Heart left ventricle (tissue), 16 donors: ENCODE data around the gene DNAJA2. TPM values are rescaled to one million over a fixed set of nuclear protein-coding genes. Genes with fewer than 3 reads are reported as not detected.

ENCODE experiments used
- ATAC-seq, 4 donors: fragments of 200-7000 bp; cut with Tn5 transposase; one replicate each; pipeline ENCODE4 v1.9.1; 2020 to 2022; ENCODE audit warnings: moderate library complexity in 4 of 4, mild to moderate bottlenecking in 3 of 4, moderate number of reproducible peaks in 1 of 4
- DNase-seq, 5 donors: peaks; one replicate each; pipeline ENCODE4 v3.0.0-alpha.2; 2020
- H3K27ac ChIP-seq, 12 donors: fragments of 200-600 bp; sonication (generic) in 4 of 12; one replicate each; pipeline versions ENCODE4 v1.5.0 to v1.8.0; 2016 to 2022; ENCODE audit warnings: mild to moderate bottlenecking in 2 of 12
- H3K27me3 ChIP-seq, 9 donors: fragments of 200-600 bp; sonication (generic) in 2 of 9; one replicate each; pipeline versions ENCODE4 v1.5.1 to v1.8.0; 2016 to 2022; ENCODE audit warnings: mild to moderate bottlenecking in 3 of 9
- H3K36me3 ChIP-seq, 9 donors: fragments of 200-600 bp; sonication (generic) in 2 of 9; one replicate each; pipeline versions ENCODE4 v1.5.0 to v1.8.0; 2018 to 2022; ENCODE audit warnings: mild to moderate bottlenecking in 2 of 9
- H3K4me1 ChIP-seq, 12 donors: fragments of 200-600 bp; sonication (generic) in 4 of 12; one replicate each; pipeline versions ENCODE4 v1.5.0 to v1.8.0; 2016 to 2022; ENCODE audit warnings: mild to moderate bottlenecking in 3 of 12
- H3K4me3 ChIP-seq, 12 donors: fragments of 200-600 bp; sonication (generic) in 4 of 12; one replicate each; pipeline versions ENCODE4 v1.5.0 to v1.8.0; 2017 to 2022; ENCODE audit warnings: mild to moderate bottlenecking in 9 of 12, moderate library complexity in 4 of 12
- H3K9me3 ChIP-seq, 12 donors: fragments of 200-600 bp; sonication (generic) in 4 of 12; one replicate each; pipeline versions ENCODE4 v1.5.0 to v1.8.0; 2016 to 2022; ENCODE audit warnings: mild to moderate bottlenecking in 1 of 12
- POLR2A ChIP-seq, 2 donors: fragments of 450-650 bp; IDR thresholded peaks; one replicate each; pipeline ENCODE4 v1.6.1; 2017; ENCODE audit warnings: antibody characterized with exemption in 2 of 2, mild to moderate bottlenecking in 2 of 2, moderate library complexity in 2 of 2
- WGBS, 4 donors: extraction: QIAGEN DNeasy Blood & Tissue Kit in 2 of 4; methylation state at CpG; one replicate each; pipeline versions ENCODE4 v1.1.5 to v1.1.7; 2013 to 2018; 5-methylcytosine and 5-hydroxymethylcytosine counted together
- intact Hi-C, 10 donors: fragments of 100-400 bp; cut with DNase I; formaldehyde crosslinking; loops; one replicate each; pipeline versions ENCODE4 v1.11.1 to v1.14.2; 2022
- polyA plus RNA-seq, 2 donors: library from polyadenylated mRNA; stranded (reverse); fragments of 200-250 nt; gene quantifications; one replicate each; pipeline ENCODE4 v1.2.3, GENCODE V29; 2013
- total RNA-seq, 9 donors: library from RNA; depleted of rRNA in 2 of 9; stranded (reverse); fragments of >200 nt in 2 of 9; fragmentation: NEBNext Ultra II Directional in 3 of 9; extraction: Animal tissue kit (Norgen Biotek cat#: 25700) in 3 of 9; gene quantifications; one replicate each; pipeline versions ENCODE4 v1.1.0 to v1.2.4, GENCODE V29; 2016 to 2023
- TF ChIP-seq, protein P1 (sequence below), 12 donors: fragments of 200-600 bp; sonication (generic) in 4 of 12; IDR thresholded peaks; one replicate each; pipeline versions ENCODE4 v1.5.0 to v1.8.0; 2018 to 2022; ENCODE audit warnings: antibody characterized with exemption in 12 of 12, mild to moderate bottlenecking in 5 of 12
- donor health status: ischemic (EF 13 %, LVEDD 7.1; RV severe dilation, severe dysfunction).
- donor health status: healthy with polysubstance abuse.
- donor health status: DM: no; HTN: yes; CAD: no.
- donor health status: DM: no; HTN: no; CAD: no.
- donor health status: ischemic (EF 25% LVEDD 6.9; RV normal size, moderate dysfunction).
- donor health status: ischemic (EF 25% LVEDD 5.7; RV mildly dilated, moderate dysfunction).
- donor health status: healthy.
- donor health status: DM: yes; HTN: yes; CAD: no.
- donor health status: ischemic (EF 35%, LVEDD 5.7; RV mildly dilated, moderate dysfunction).
- donor health status: nonischemic (EF 11% LVEDD 7.7; RV severe dilation, severe dysfunction).
- donor health status: DM: yes; HTN: yes; CAD: no.
- donor health status: PGD.
- donor health status: ischemic (EF 29% LVEDD 5.4; RV normal size, mild dysfunction).
- donor health status: nonischemic (EF 23%, LVEDD 6.1; RV moderate dilation, normal function).

Gene DNAJA2
- total and polyA plus RNA-seq, 11 donors, result 46.5 to 92.6 (median 73.0) TPM

GRCh38 chr16:46996952-46997458 is 23.5 kb upstream of the DNAJA2 start:
- intact Hi-C loops, result no loop called here

GRCh38 chr16:46996391-46996790 is 22.9 kb upstream of the DNAJA2 start:
- Histone ChIP-seq H3K27me3 (no peaks in the 10 kb centered on the region), H3K9me3 (no peaks in the 10 kb centered on the region), H3K4me3 (no peak overlapping the region), H3K36me3 (no peaks in the 10 kb centered on the region), H3K4me1 (no peaks in the 10 kb centered on the region), H3K27ac (no peak overlapping the region)
- no peak for TF ChIP-seq POLR2A (IDR thresholded peaks at IDR 0.05)
- TF ChIP-seq, protein P1, sequence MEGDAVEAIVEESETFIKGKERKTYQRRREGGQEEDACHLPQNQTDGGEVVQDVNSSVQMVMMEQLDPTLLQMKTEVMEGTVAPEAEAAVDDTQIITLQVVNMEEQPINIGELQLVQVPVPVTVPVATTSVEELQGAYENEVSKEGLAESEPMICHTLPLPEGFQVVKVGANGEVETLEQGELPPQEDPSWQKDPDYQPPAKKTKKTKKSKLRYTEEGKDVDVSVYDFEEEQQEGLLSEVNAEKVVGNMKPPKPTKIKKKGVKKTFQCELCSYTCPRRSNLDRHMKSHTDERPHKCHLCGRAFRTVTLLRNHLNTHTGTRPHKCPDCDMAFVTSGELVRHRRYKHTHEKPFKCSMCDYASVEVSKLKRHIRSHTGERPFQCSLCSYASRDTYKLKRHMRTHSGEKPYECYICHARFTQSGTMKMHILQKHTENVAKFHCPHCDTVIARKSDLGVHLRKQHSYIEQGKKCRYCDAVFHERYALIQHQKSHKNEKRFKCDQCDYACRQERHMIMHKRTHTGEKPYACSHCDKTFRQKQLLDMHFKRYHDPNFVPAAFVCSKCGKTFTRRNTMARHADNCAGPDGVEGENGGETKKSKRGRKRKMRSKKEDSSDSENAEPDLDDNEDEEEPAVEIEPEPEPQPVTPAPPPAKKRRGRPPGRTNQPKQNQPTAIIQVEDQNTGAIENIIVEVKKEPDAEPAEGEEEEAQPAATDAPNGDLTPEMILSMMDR (IDR thresholded peaks at IDR 0.05), result no peak
- intact Hi-C loops, result no loop called here
- ATAC-seq (no peak), DNase-seq (no peak)
- 54 to 98% (median 78%) methylated on average over 1 of the region's 1 CpG for WGBS, 4 donors

More at GRCh38 chr16:46996952-46997458, 23.5 kb upstream of the DNAJA2 start:
- H3K4me1 ChIP-seq, result no peaks in the 10 kb centered on the region
- no peaks in the 10 kb centered on the region for H3K9me3 ChIP-seq
- H3K4me3 ChIP-seq, result no peak overlapping the region
- no peak overlapping the region for H3K27ac ChIP-seq
- ATAC-seq, result no peak
- H3K27me3 ChIP-seq, result no peaks in the 10 kb centered on the region
- 87 to 96% (median 91%) methylated on average over 2 of the region's 2 CpGs for WGBS, 4 donors
- DNase-seq, result no peak
- TF ChIP-seq POLR2A (IDR thresholded peaks at IDR 0.05), result no peak
- TF ChIP-seq, protein P1 (IDR thresholded peaks at IDR 0.05), result no peak
- no peaks in the 10 kb centered on the region for H3K36me3 ChIP-seq

- no peaks in the 10 kb centered on the region for H3K4me1 ChIP-seq
- intact Hi-C loops, result no loop called here
- ATAC-seq (no peak), DNase-seq (no peak)
- no peak overlapping the region for H3K4me3 ChIP-seq
- 91 to 94% (median 93%) methylated on average over 12 to 16 of the region's 16 CpGs for WGBS, 4 donors
- no peaks in the 10 kb centered on the region for H3K27me3 ChIP-seq
- H3K36me3 ChIP-seq, result no peaks in the 10 kb centered on the region
- H3K27ac ChIP-seq, result no peak overlapping the region
- H3K9me3 ChIP-seq, result no peaks in the 10 kb centered on the region
- TF ChIP-seq, protein P1 (IDR thresholded peaks at IDR 0.05), result no peak
- no peak for TF ChIP-seq POLR2A (IDR thresholded peaks at IDR 0.05)
These were observed 18.5 kb upstream of the DNAJA2 start for GRCh38 chr16:46991729-46992704.

- intact Hi-C loops, result no loop called here
- peak in 2 of 4 donors; percentile 34 to 41 for ATAC-seq
These were observed 13.4 kb upstream of the DNAJA2 start for GRCh38 chr16:46986896-46987295.

More at GRCh38 chr16:46986896-46987295, 13.4 kb upstream of the DNAJA2 start:
- Histone ChIP-seq H3K4me1 (no peaks in the 10 kb centered on the region), H3K27ac (no peak overlapping the region), H3K36me3 (no peaks in the 10 kb centered on the region), H3K9me3 (no peaks in the 10 kb centered on the region), H3K27me3 (no peaks in the 10 kb centered on the region), H3K4me3 (no peak overlapping the region)
- DNase-seq, result no peak
- TF ChIP-seq, protein P1 (IDR thresholded peaks at IDR 0.05), result no peak
- no peak for TF ChIP-seq POLR2A (IDR thresholded peaks at IDR 0.05)
- 57 to 73% (median 68%) methylated on average over 3 of the region's 3 CpGs for WGBS, 4 donors
